G401.6 (cell line): Measurements from ENCODE around the gene ANKHD1.

Experiments used
- FAIRE-seq: peaks from 2 replicates; lab custom pipeline; 2012; peaks lifted over from hg19 to GRCh38; lab: Jason Lieb, UNC

Gene ANKHD1

GRCh38 chr5:140401362-140402257 is at the start of gene ANKHD1:
Gene ANKHD1 (plus strand): TSS chr5:140401833. CDS start chr5:140401968, 135 bp downstream.
- FAIRE-seq: peak; percentile 98

GRCh38 chr5:140355546-140355945 is 46.1 kb upstream of the ANKHD1 start:
- no peak for FAIRE-seq

DNA sequence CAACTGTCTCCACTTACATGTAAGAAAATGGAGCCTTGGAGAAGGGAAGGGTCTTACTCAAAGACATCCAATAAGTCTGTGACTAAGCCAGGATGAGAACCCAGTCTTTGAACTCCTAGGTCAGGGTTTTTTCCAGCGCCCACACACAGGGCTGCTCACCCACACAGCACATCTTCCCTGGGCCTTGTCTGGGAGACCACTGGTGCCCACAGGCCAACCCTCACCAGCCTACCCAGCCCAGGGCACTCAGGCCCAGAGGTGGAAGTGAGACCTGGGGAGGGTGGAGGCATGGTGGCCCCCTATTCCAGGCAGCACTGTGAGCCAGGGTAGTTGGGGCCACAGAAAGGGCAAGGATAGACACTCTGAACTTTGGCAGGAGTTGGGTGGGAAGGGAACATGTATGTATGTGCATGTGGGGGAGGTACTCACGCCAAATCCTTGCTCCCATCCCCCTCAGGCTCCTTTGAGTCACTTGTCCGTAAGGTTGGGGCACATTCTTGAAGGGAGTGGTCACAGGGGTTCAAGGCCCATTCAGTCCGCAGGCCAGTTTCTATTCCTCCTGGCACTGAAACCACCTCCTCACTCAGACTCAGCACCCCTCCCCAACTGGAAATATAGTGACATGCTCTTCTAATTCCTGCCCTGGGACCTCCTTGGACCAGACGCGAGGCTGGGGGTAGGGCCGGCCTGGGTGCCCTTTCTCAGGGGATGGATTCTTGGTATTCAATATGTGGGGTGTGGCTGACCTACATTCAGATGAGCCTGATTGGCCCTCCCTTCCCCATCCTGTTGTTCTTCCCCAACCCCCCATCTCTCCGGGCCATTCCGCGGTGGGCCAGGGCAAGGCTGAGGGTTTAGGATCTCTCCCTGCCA is 44.5 kb upstream of the ANKHD1 start:
- no peak for FAIRE-seq

GRCh38 chr5:140357726-140358093 is 43.9 kb upstream of the ANKHD1 start:
- peak; percentile 88 for FAIRE-seq

GRCh38 chr5:140358738-140359310 is 42.8 kb upstream of the ANKHD1 start:
- FAIRE-seq: peak; percentile 88

DNA sequence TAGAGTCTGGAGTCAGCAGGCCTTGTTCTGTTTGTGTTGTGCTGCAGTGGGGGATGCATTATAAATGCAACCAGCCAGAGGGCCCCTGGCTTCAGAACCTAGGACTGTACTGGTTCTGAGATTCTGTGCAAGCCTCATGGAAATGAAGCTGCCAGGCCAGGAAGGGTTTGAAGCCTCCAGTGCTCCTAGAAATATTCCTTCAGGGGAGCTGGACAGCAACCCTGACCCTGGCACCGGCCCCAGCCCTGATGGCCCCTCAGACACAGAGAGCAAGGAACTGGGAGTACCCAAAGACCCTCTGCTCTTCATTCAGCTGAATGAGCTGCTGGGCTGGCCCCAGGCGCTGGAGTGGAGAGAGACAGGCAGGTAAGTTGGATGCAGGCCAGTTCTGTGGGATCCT is 41.5 kb upstream of the ANKHD1 start, which contains the start of gene SLC4A9:
SLC4A9 (plus strand) TSS at position 94 of the 400 bp plus-strand sequence; CDS start at position 137, 43 bp downstream.
- FAIRE-seq: no peak

GRCh38 chr5:140360681-140361479 is 40.8 kb upstream of the ANKHD1 start:
- FAIRE-seq: no peak

GRCh38 chr5:140361901-140362300 is 39.7 kb upstream of the ANKHD1 start:
- FAIRE-seq: no peak

DNA sequence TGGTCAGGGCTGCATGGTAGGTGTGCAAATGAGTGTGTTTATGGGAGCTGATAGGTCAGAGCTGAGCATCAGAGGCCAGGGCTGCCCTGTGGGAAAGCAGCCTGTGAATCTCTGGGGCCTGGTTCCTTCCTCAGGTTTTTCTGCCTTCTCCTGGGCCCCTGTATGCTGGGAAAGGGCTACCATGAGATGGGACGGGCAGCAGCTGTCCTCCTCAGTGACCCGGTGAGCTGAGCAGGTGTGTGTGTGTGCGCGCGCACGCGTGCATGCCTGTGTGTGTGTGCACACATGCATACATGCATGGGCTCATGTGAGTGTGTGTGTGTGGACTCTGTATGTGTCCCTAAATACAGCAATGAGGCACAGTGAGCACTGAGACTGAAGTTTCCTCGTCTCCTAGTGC is 39.3 kb upstream of the ANKHD1 start:
- no peak for FAIRE-seq

- no peak for FAIRE-seq
Observed at GRCh38 chr5:140362875-140363630, 38.6 kb upstream of the ANKHD1 start.

- FAIRE-seq: no peak
Observed at GRCh38 chr5:140363631-140364471, 37.8 kb upstream of the ANKHD1 start.

GRCh38 chr5:140364472-140364765 is 37.2 kb upstream of the ANKHD1 start:
- no peak for FAIRE-seq

- FAIRE-seq: no peak
Observed at GRCh38 chr5:140365282-140365681, 36.4 kb upstream of the ANKHD1 start.

- FAIRE-seq: no peak
Observed at GRCh38 chr5:140365941-140366340, 35.7 kb upstream of the ANKHD1 start.

DNA sequence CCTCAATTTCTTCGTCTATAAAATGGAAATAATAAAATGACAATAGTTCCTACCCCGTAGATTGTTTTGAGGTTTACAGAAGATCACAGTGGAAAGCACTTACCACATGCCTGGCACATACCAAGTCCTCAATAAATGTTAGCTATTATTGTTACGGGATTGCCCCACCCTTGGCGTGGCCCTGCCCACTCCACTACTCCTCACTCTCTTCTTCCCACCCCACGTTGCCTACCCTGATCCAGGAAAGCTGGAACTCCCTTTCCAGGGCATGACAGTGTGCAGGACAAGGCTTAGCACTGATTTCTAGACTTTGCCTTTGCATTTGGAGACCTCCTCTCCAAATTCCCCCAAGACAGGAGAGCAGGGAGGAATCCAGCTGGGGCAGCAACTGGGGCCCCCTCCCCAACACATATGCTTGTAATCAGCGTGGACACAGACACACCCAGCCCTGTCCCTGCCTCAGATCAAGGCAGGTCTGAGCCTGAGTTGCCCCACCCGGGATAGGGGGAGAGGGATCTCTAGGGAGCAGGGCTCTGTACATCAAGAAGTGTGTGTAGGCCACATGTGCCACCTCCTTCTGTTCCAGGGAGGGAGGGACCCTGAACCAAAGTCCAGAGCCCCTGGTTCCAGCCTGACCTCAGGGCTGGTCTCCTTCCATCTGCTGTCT is 34.9 kb upstream of the ANKHD1 start:
- no peak for FAIRE-seq

GRCh38 chr5:140367256-140368013 is 34.2 kb upstream of the ANKHD1 start:
- no peak for FAIRE-seq

DNA sequence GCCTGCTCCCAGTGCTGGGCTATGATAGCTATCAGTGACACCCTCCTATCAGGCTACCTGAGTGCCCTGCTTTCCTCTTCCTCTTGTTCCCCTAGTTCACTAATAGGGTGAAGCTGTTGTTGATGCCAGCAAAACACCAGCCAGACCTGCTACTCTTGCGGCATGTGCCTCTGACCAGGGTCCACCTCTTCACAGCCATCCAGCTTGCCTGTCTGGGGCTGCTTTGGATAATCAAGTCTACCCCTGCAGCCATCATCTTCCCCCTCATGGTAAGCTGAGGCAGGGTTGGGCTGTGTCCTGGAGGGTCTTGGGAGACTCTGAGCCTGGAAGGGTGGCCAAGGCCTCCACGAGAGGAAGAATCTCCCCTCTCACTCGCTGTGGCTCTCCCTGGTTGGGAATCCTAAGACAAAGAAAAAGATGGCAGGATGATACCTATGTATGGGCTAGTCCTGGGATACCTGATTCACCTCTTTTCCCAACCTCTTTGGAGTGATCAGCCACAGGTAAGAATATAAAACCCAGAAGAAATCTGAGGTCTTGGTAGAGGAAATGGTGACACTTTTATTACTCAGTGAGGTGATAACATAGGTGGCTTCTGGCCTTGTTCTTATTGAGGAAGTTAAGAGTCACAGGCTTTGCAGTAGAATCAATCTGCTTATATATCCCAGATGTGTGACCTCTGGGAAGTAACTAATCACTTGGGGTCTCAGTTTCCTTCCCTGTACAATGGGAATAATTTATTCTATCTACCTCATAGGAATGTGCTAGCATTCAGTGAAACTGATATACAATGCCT is 30.1 kb upstream of the ANKHD1 start:
- no peak for FAIRE-seq

GRCh38 chr5:140372971-140373487 is 28.6 kb upstream of the ANKHD1 start:
- peak; percentile 93 for FAIRE-seq
